ENCODE data around the gene MORC2.

MORC2 gene

DNA sequence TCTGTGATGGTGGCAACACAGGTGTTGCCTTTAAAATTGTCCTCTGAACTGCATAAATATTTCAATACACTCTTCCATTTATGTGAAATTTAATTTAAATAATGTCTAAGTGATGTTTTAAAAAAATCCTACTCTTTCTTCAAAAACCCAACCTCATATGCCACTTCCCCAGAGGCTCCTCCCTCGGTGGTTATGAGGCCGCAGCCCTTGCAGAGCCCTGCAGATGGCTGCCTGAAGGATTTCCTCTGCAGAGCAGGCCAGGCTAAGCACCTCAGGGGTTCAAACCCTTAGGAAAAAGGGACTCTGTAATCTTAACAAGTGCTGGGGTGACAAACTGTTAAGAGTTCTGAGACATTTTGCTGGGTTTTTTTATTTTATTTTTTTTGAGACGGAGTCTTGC is 25.2 kb downstream of the MORC2 start:
- H3K4me1 ChIP-seq (ENCODE audit: insufficient read depth, low read length), result no peaks in the 10 kb centered on the region
- peaks cover 41% of the 10 kb centered on the region for H3K36me3 ChIP-seq (ENCODE audit: insufficient read depth, low read length)
- no peaks in the 10 kb centered on the region for H3K9me3 ChIP-seq (ENCODE audit: control insufficient read depth, insufficient read depth, low read length)
- H3K9ac ChIP-seq (ENCODE audit: low read depth, low read length), result no peak overlapping the region

DNA sequence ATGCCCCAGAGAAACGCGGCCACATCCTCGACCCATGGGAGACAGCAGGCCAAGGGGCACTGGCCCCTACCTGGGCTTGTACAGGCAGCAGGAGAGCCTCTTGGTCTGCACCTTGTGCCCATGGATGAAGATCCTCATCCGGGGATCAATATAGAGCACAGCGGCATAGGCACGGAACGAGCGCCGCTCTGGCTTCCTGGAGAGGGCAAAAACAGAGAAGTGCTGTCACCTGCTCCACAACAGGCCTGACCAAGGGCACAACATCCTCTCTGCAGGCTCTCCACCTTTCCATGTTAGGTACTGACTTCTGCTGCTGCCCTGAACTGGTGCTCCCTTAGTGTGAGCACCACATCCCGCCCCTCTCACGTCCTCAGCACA is 27.2 kb downstream of the MORC2 start:
- H3K4me1 ChIP-seq (ENCODE audit: insufficient read depth, low read length), result no peaks in the 10 kb centered on the region
- peaks cover 48% of the 10 kb centered on the region for H3K36me3 ChIP-seq (ENCODE audit: insufficient read depth, low read length)
- no peak overlapping the region for H3K9ac ChIP-seq (ENCODE audit: low read depth, low read length)
- no peaks in the 10 kb centered on the region for H3K9me3 ChIP-seq (ENCODE audit: control insufficient read depth, insufficient read depth, low read length)

DNA sequence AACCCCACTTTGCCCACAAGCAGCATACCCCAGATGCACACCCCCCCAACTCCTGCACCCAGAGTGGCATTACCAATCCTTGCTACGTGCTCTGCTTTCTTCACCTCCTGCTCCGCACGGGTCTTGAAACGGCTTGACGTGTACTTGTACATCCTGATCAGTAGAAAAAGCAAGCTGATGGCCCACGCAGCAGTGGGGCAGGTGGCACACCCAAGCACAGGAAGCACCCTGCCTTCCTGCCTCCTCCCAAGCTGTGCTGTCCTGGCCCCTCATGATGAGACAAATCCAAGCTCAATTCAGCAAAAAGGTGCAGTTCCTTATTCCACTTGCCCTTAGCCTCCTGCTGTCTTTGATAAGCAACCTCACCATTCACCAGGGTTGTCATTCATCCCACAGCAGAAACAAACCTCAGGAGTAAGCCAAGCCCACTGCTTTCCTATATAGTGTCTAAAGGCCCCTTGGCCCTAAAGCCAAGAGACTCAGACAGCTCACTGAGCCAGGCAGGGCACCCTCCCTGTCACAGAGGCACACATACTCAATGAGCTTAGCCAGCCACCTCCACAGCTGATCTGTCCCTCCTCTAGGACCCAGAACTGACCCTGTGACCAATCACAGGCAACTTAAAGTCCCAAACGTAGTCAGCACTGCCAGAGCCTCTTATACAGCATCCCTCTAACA is 27.8 kb downstream of the MORC2 start:
- H3K9me3 ChIP-seq (ENCODE audit: control insufficient read depth, insufficient read depth, low read length), result no peaks in the 10 kb centered on the region
- peaks cover 45% of the 10 kb centered on the region for H3K36me3 ChIP-seq (ENCODE audit: insufficient read depth, low read length)
- H3K9ac ChIP-seq (ENCODE audit: low read depth, low read length), result no peak overlapping the region
- H3K4me1 ChIP-seq (ENCODE audit: insufficient read depth, low read length), result no peaks in the 10 kb centered on the region

DNA sequence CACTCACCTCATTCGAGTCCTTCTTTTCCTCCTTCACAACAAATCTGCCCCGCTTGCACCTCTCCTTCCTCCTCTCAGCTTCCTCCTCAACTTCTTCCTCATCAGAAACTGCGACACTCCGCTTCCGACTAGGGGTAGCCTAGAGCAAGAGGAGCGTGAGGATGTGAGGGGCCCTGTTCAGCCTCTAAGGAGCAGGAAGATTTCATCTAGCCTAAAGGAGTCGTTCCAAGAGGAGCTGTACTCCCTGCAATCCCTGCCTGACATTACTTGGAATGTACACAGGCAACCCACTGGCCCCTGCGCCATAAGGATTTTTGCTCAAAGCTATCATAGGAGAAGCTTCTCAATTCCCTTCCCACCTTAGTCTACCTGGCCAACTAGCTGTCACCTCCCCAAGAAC is 34.5 kb downstream of the MORC2 start:
- Histone ChIP-seq H3K9ac (ENCODE audit: low read depth, low read length) (no peak overlapping the region), H3K36me3 (ENCODE audit: insufficient read depth, low read length) (peaks cover 46% of the 10 kb centered on the region), H3K4me1 (ENCODE audit: insufficient read depth, low read length) (no peaks in the 10 kb centered on the region)

GRCh38 chr22:30933457-30933856 is 35.1 kb downstream of the MORC2 start:
- H3K4me1 ChIP-seq (ENCODE audit: insufficient read depth, low read length), result no peaks in the 10 kb centered on the region
- no peaks in the 10 kb centered on the region for H3K9me3 ChIP-seq (ENCODE audit: control insufficient read depth, insufficient read depth, low read length)
- H3K36me3 ChIP-seq (ENCODE audit: insufficient read depth, low read length), result peaks cover 45% of the 10 kb centered on the region
- no peak overlapping the region for H3K9ac ChIP-seq (ENCODE audit: low read depth, low read length)

More for the DNA sequence above, 34.5 kb downstream of the MORC2 start:
- H3K9me3 ChIP-seq (ENCODE audit: control insufficient read depth, insufficient read depth, low read length), result no peaks in the 10 kb centered on the region

- Histone ChIP-seq H3K9me3 (ENCODE audit: control insufficient read depth, insufficient read depth, low read length) (no peaks in the 10 kb centered on the region), H3K36me3 (ENCODE audit: insufficient read depth, low read length) (peaks cover 38% of the 10 kb centered on the region), H3K4me1 (ENCODE audit: insufficient read depth, low read length) (no peaks in the 10 kb centered on the region), H3K9ac (ENCODE audit: low read depth, low read length) (no peak overlapping the region)
Measured at GRCh38 chr22:30932661-30933060, 35.9 kb downstream of the MORC2 start.

DNA sequence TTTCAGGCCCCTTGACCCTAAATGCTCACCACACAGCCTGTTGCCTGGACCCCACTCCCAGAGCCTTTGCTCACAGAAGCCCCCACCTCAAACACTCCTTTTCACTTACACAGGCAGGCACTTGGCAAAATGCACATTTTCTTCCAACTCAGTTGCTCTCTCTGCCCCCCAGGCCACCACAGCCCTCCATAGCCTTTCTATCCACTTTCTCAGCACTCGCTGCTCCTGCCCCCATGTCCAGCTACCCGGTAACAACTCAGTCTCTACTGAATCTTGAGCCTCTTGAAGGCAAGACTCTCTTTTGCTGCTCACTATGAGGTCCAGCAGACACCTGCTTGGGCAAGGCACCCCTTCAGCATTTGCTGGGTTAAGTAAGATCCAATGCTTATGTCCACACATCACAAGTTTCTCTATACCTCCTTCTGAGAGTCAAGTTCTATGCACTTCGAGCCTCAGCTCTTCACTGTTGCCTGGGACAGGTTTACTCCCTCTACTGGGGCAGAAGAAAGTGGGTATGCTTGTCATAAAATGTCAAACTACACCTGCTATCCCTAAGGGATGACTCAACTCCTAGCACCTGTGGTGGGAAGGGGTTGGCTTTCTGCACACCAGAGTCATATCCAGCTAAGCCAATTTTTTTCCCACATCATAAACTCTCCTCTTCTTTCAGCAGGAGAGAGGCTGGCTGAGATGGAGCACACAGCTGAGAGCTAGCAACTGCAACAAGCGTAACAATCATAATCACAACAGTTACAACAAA is 36.9 kb downstream of the MORC2 start:
- Histone ChIP-seq H3K4me1 (ENCODE audit: insufficient read depth, low read length) (no peaks in the 10 kb centered on the region), H3K36me3 (ENCODE audit: insufficient read depth, low read length) (peaks cover 32% of the 10 kb centered on the region), H3K9ac (ENCODE audit: low read depth, low read length) (no peak overlapping the region), H3K9me3 (ENCODE audit: control insufficient read depth, insufficient read depth, low read length) (no peaks in the 10 kb centered on the region)

DNA sequence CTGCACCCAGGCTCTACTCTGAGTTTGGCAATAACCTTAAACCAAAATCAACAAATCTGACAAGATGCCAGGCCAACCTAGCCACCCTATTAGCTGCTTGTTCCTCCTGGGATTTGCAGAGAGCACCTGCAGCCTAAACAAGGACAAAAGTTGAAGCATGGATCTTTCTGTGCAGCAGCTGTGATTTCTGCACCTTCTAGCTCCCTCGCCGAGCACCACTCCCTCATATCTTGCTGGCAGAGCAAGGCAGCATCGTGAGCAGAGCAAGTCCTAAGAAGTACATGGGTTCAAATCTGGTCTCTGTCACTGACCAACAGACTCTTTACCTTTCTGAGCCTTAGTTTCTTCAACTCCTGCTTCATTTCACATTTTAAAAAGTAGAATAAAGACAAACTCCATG is 38.3 kb downstream of the MORC2 start:
- no peak overlapping the region for H3K9ac ChIP-seq (ENCODE audit: low read depth, low read length)
- H3K9me3 ChIP-seq (ENCODE audit: control insufficient read depth, insufficient read depth, low read length), result no peaks in the 10 kb centered on the region
- peaks cover 26% of the 10 kb centered on the region for H3K36me3 ChIP-seq (ENCODE audit: insufficient read depth, low read length)
- no peaks in the 10 kb centered on the region for H3K4me1 ChIP-seq (ENCODE audit: insufficient read depth, low read length)

DNA sequence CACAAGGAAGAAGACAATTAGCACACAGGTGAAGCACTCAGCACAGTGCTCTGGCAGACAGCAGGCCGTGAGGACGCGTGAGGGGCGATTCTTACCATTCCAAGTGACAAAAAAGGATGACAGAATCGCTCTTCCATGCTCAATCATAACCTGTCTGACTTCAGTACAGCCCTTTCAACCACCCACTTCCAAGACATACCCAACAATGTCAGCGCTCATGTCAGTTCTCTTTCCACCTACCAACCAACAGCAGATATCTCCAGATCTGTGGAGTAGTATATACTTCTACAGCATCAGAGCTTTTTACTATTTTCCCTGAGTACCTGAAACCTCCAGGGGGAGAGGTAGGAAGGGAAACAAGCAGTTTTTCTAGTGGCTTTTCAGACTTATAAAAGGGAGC is 40.2 kb downstream of the MORC2 start:
- Histone ChIP-seq H3K36me3 (ENCODE audit: insufficient read depth, low read length) (peaks cover 25% of the 10 kb centered on the region), H3K9ac (ENCODE audit: low read depth, low read length) (no peak overlapping the region), H3K9me3 (ENCODE audit: control insufficient read depth, insufficient read depth, low read length) (no peaks in the 10 kb centered on the region), H3K4me1 (ENCODE audit: insufficient read depth, low read length) (no peaks in the 10 kb centered on the region)

- Histone ChIP-seq H3K9me3 (ENCODE audit: control insufficient read depth, insufficient read depth, low read length) (no peaks in the 10 kb centered on the region), H3K9ac (ENCODE audit: low read depth, low read length) (no peak overlapping the region), H3K4me1 (ENCODE audit: insufficient read depth, low read length) (no peaks in the 10 kb centered on the region), H3K36me3 (ENCODE audit: insufficient read depth, low read length) (peaks cover 22% of the 10 kb centered on the region)
Measured at GRCh38 chr22:30927806-30928205, 40.8 kb downstream of the MORC2 start.

GRCh38 chr22:30926706-30927105 is 41.9 kb downstream of the MORC2 start:
- Histone ChIP-seq H3K4me1 (ENCODE audit: insufficient read depth, low read length) (no peaks in the 10 kb centered on the region), H3K36me3 (ENCODE audit: insufficient read depth, low read length) (peaks cover 15% of the 10 kb centered on the region), H3K9me3 (ENCODE audit: control insufficient read depth, insufficient read depth, low read length) (no peaks in the 10 kb centered on the region), H3K9ac (ENCODE audit: low read depth, low read length) (no peak overlapping the region)

DNA sequence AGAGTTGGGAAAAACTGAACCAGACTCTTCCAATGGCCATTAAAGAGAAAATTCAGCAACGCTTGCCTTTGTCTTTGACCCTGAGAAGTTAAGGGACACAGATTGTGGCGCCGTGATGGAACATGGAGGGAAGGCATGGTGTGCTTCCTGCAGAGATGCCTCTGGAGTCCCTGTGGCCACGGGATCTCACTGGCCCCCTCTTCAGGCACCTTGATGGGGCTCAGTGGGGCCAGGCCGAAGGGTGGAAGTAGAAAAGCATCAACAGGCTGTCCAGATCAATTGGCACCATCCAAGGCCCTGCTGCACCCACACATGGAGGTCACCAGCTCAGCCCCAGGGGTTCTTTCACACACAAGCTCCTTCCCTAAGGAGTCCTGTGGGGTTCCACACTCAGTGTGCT is 42.9 kb downstream of the MORC2 start:
- Histone ChIP-seq H3K4me1 (ENCODE audit: insufficient read depth, low read length) (no peaks in the 10 kb centered on the region), H3K9ac (ENCODE audit: low read depth, low read length) (no peak overlapping the region), H3K9me3 (ENCODE audit: control insufficient read depth, insufficient read depth, low read length) (no peaks in the 10 kb centered on the region), H3K36me3 (ENCODE audit: insufficient read depth, low read length) (peaks cover 8% of the 10 kb centered on the region)

GRCh38 chr22:30923168-30923900 is 45.2 kb downstream of the MORC2 start:
- no peaks in the 10 kb centered on the region for H3K4me1 ChIP-seq (ENCODE audit: insufficient read depth, low read length)
- no peak overlapping the region for H3K9ac ChIP-seq (ENCODE audit: low read depth, low read length)
- no peaks in the 10 kb centered on the region for H3K9me3 ChIP-seq (ENCODE audit: control insufficient read depth, insufficient read depth, low read length)
- H3K36me3 ChIP-seq (ENCODE audit: insufficient read depth, low read length), result peaks cover 5% of the 10 kb centered on the region

- no peaks in the 10 kb centered on the region for H3K4me1 ChIP-seq (ENCODE audit: insufficient read depth, low read length)
- no peak overlapping the region for H3K9ac ChIP-seq (ENCODE audit: low read depth, low read length)
- peaks cover 5% of the 10 kb centered on the region; the same call in 1 of the 2 replicates for H3K36me3 ChIP-seq (ENCODE audit: insufficient read depth, low read length)
- no peaks in the 10 kb centered on the region for H3K9me3 ChIP-seq (ENCODE audit: control insufficient read depth, insufficient read depth, low read length)
Measured at GRCh38 chr22:30922151-30922611, 46.4 kb downstream of the MORC2 start.
